Coronary artery (tissue), 2 donors: ENCODE data around the gene DYNC1LI2.
"Not testable (repeated sequence)": the region's sequence is repeated elsewhere in the genome, so short reads cannot be mapped to it uniquely, and the experiment has no call there.

Source experiments
- DNase-seq: peaks from one replicate; pipeline ENCODE4 v3.0.0-alpha.2; 2017; ENCODE audit warnings: low spot score
- H3K27ac ChIP-seq, 2 donors: fragments of 200-600 bp; sonication (generic); one replicate each; pipeline ENCODE4 v1.5.1; 2016 to 2019
- H3K4me3 ChIP-seq: fragments of 200-600 bp; sonication (generic); 2 replicates; pipeline ENCODE4 v1.5.1; 2016; ENCODE audit warnings: mild to moderate bottlenecking, moderate library complexity
- TF ChIP-seq, protein P1 (sequence below): fragments of 200-600 bp; sonication (generic); IDR thresholded peaks from one replicate; pipeline ENCODE4 v1.5.1; 2019; ENCODE audit warnings: antibody characterized with exemption

Gene DYNC1LI2

DNA sequence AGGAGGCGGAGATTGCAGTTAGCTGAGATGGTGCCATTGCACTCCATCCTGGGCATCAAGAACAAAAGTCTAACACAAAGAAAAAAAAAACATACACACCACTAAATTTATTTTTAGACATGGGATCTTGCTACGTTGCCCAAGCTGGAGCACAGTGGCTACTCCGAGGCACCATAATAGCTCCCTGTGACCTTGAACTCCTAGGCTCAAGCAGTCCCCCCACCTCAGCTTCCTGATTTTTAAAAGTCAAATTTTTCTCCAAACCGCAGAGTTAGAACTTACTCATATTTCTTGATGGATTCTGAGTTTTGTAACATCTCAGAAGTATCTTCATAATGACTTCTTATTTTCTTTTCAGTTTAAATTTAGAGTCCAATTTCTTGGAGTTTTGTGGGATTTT is 58.3 kb downstream of the DYNC1LI2 start:
- DNase-seq: no peak
- no peak overlapping the region for H3K4me3 ChIP-seq
- no peak overlapping the region for H3K27ac ChIP-seq
- TF ChIP-seq, protein P1, sequence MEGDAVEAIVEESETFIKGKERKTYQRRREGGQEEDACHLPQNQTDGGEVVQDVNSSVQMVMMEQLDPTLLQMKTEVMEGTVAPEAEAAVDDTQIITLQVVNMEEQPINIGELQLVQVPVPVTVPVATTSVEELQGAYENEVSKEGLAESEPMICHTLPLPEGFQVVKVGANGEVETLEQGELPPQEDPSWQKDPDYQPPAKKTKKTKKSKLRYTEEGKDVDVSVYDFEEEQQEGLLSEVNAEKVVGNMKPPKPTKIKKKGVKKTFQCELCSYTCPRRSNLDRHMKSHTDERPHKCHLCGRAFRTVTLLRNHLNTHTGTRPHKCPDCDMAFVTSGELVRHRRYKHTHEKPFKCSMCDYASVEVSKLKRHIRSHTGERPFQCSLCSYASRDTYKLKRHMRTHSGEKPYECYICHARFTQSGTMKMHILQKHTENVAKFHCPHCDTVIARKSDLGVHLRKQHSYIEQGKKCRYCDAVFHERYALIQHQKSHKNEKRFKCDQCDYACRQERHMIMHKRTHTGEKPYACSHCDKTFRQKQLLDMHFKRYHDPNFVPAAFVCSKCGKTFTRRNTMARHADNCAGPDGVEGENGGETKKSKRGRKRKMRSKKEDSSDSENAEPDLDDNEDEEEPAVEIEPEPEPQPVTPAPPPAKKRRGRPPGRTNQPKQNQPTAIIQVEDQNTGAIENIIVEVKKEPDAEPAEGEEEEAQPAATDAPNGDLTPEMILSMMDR: no peak

DNA sequence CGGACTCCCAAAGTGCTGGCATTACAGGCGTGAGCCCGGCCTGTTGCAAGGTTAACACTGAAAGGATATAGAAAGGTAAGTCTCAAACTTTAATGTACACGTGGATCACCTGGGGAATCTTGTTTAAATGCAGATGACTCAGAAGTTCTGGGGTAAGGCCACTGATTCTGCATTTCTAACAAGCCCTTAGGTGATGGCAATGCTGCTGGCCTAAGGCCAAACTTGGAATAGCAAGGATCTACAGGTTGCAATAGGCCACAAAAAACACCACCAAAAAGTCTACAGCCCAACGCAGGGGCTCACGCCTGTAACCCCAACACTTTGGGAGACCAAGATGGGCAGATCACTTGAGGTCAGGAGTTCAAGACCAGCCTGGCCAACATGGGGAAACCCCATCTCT is 59.1 kb downstream of the DYNC1LI2 start:
- DNase-seq: no peak
- TF ChIP-seq, protein P1: no peak
- Histone ChIP-seq H3K4me3 (no peak overlapping the region), H3K27ac (no peak overlapping the region)

DNA sequence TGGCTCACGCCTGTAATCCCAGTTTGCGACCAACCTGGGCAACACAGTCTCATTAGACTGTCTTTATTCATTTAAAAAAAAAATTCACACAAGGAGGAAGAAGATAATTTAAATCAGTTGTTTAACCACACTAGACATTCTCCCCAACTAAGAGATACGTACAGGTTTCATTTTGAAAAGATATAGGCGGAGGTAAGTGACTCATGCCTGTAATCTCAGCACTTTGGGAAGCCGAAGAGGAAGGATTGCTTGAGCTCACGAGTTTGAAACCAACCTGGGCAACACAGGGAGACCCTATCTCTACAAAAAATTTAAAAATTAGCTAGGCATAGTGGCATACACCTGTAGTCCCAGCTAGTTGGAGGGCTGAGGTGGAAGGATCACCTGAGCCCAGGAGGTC is 60.2 kb downstream of the DYNC1LI2 start:
- TF ChIP-seq, protein P1: no peak
- Histone ChIP-seq H3K27ac (no peak overlapping the region), H3K4me3 (no peak overlapping the region)
- DNase-seq: no peak

DNA sequence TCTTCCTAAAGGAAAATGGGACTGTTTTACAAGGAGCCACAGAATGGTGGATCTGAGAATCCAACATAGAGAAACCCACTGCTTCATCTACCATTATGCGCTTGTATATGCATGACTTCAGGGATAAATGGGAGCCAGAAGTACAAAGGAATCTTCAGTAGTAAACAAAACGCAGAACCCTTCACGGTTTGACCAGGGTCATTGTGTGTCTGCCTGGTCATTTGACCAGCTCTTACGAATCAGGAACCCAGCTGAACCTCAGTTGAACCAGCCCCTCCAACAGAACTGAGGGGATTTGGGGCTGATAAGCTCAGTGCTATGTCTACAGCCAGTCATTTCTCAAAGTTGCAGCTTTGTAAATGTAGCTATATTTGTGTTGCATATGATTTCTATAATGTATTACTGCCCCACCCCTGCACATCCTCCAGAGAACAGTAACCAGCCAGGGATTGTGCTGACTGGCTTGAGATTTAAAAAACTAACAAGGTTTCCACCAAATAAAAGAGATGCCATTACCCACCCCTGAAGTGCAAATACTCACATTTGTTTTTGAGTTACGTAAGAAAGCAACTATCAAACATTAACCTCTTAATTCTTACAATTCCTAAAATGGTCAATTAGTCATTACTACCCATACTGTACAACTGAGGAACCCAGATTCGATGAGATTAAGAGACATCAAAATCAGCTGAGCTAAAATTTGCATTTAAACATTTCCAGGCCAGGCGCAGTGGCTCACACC is 61.1 kb downstream of the DYNC1LI2 start:
- TF ChIP-seq, protein P1: no peak
- H3K4me3 ChIP-seq: no peak overlapping the region
- DNase-seq: no peak
- H3K27ac ChIP-seq: no peak overlapping the region

DNA sequence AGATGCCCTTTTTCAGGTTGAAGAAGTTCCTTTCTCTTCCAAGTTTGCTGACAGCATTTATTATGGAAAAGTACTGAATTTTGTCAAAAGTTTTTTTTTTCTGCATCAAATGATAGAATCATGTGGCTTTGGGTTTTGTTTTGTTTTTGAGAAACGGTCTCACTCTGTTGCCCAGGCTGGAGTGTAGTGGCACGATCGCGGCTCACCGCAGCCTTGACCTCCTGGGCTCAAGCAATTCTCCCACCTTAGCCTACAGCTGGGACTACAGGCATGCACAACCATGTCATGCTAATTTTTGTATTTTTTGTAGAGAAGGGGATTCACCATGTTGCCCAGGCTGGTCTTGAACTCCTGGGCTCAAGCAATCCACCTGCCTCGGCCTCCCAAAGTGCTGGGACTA is 62.1 kb downstream of the DYNC1LI2 start:
- no peak for DNase-seq

DNA sequence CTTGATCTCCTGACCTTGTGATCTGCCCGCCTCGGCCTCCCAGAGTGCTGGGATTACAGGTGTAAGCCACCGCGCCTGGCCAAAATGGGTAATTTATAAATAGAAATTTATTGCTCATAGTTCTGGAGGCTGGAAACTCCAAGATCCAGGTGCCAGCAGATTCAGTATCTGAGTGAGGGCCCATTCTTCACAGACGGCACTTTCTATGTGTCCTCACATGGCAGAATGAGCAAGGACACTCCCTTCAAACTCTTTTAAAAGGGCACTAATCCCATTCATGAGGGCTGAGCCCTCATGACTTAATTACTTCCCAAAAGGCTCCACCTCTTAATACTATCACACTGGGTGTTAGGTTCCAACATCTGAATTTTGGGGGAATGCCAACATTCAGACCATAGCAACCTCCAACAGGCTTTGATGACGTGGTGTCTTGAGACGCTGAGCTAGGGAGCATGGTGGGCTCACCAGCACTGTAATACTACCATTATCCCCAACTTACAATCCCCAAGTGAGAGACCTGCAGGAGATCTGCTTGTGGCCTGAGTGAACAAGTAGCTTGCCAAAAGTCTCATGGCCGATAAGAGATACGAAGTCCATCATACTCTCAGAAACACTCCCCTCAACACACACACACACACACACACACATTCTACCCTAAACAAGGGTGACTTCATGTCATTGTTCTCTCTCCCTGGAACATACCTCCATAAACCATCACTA is 63.3 kb downstream of the DYNC1LI2 start:
- TF ChIP-seq, protein P1: no peak
- H3K4me3 ChIP-seq: no peak overlapping the region
- H3K27ac ChIP-seq: no peak overlapping the region
- DNase-seq: no peak

More for the DNA sequence above, 62.1 kb downstream of the DYNC1LI2 start:
- H3K4me3 ChIP-seq: no peak overlapping the region
- TF ChIP-seq, protein P1: no peak
- H3K27ac ChIP-seq: no peak overlapping the region

DNA sequence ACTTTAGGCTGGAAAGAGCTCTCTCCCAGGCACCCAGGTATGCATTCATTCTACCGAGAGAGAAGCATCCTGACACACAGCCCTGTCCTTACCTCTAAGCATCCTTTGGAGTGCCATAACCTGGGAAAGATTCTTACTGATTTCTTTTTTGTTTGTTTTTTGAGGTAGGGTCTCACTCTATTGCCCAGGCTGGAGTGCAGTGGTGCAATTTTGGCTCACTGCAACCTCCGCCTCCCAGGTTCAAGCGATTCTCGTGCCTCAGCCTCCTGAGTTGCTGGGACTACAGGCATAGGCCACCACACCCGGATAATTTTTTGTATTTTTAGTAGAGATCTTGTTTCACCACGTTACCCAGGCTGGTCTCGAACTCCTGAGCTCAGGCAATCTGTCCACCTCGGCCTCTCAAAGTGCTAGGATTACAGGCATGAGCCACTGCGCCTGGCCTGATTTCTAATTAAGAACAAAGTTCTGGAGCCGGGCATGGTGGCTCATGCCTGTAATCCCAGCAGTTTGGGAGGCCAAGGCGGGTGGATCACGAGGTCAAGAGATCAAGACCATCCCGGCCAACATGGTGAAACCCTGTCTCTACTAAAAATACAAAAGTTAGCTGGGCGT is 65.8 kb downstream of the DYNC1LI2 start:
- H3K4me3 ChIP-seq, H3K27ac ChIP-seq, DNase-seq: not testable (repeated sequence)
